Anterior cingulate cortex (tissue), 58 donors: ENCODE data around the gene TMA7B.
"Not testable (repeated sequence)": the region's sequence is repeated elsewhere in the genome, so short reads cannot be mapped to it uniquely, and the experiment has no call there.

Source experiments
- DNase-seq, 58 donors: peaks; one replicate each; lab custom pipeline; 2025; lab: John Stamatoyannopoulos, UW

TMA7B gene

DNA sequence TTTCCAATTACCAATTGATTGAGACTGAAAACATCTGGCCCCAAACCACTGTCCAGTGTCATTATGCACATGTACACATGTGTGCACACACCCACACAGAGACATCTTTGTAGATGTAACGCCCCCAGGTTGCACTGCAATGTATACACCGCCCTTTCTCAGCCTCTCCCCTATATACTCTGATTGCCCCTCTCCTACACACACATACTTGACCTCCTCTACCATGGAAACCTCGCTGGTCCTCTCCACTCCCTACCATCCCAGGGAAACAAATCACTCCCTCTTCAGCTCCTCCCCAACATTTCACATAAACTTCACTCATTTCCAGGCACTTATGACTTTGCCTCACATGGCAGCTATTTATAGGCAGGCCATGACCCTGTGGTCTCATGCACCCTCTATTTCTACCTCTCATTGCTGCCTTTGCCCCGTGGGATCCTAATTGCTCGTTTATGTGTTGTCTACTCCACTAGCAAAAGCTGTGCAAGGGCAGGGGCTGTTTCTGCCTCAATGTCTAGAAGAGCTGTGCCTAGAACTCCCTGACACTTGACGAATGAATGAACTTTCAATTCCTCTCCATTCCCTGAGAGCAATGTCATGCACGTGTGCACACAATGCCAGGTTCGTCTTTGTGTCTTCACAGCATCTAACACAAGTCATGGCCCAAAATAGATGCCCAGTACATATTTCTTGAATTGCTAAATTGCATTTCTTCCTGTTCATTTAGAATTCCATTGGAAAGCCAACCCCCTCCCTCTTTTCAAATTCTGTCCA is 10.0 kb upstream of the TMA7B start:
- no peak for DNase-seq

DNA sequence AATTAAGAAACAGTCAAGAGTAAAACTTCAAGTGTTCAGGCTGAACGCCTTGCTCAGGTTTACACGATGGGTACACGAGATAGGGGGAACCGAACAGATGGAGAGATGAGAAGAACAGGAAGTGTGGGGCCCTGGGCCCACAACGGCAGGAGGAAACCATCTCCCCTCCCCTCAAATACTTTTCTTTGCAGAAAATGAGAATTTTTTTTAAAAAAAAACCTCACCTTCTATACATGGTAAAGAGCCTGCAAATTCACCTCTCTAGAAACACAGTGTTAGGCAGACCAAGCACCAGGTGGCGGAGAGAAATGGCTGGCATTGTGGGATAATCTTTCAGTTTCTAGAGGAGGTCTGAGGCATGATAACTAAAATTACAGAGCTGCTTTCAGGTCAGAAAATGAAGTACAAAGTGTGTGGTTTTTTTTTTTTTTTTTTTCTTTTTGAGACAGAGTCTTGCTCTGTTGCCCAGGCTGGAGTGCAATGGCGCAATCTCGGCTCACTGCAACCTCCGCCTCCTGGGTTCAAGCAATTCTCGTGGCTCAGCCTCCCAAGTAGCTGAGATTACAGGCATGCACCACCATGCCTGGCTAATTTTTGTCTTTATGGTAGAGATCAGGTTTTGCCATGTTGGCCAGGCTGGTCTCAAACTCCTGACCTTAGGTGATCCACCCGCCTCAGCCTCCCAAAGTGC is 8.4 kb upstream of the TMA7B start:
- not testable (repeated sequence) for DNase-seq

DNA sequence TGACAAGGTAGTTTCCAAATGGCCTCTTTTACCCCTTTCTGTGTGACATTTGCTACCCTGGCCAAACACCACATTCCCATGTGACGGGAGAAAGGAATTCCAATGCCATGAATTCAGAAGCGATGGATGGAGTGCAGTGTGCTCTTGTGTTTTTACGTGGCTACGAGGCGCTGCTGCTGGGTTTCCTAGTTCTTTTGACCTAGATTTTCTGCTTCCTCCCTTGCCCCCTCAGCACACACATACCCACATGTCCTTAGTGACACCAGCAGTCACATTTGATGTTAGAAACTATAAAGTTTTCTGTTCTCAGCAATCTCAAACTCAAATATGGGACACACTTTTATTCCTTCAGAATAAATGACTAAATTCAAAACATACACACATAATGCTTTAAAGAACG is 7.8 kb upstream of the TMA7B start:
- no peak for DNase-seq

DNA sequence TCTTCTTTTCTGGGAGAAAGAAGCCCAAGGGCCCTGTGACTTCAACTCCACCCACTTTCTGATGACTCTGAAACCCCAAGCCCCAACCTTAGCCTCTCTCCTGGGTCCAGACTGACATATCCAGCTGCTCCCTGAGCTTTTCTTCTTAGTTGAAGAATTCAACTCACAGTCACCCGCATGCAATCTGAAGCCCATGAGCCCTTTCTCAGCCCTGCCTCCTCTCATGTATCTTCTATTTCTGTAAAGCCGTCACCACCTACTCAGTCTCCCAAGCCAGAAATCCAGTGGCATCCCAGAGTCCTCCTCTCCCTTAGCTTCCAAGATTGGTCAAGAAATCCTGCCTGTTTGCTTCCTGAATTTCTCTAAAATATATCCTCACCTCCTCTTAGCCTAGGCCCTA is 7.1 kb upstream of the TMA7B start:
- peak in 5 of 58 donors; percentile 2 to 47 (median 12) for DNase-seq

DNA sequence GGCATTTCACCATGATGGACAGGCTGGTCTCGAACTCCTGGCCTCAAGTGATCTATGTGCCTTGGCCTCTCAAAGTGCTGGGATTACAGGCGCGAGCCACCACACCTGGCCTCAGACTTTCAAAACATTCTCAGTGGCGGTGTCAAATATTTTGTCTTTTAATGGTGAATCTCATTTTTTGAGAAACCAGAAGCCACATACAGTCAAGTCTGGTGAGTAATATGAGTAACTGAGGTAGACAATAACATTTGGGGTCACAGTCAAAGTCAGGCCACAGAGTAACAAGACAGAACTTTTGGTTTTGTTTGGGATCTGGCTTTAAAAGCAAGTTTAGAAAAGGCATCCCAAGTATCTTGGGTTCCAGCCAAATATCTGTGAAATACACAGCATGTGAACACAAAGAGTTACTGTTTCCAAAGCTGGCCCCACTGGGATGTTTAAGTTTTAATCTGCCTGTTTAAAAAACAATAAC is 5.6 kb upstream of the TMA7B start:
- peak in 2 of 58 donors; percentile 13 to 25 for DNase-seq

GRCh38 chr22:39955675-39956074 is 4.5 kb upstream of the TMA7B start:
- no peak for DNase-seq

- DNase-seq, result no peak
Measured at GRCh38 chr22:39956932-39957664, 3.1 kb upstream of the TMA7B start.

- no peak for DNase-seq
Measured at GRCh38 chr22:39958009-39958711, 2.0 kb upstream of the TMA7B start.

GRCh38 chr22:39958949-39959639 is 1.1 kb upstream of the TMA7B start:
- DNase-seq, result no peak

DNA sequence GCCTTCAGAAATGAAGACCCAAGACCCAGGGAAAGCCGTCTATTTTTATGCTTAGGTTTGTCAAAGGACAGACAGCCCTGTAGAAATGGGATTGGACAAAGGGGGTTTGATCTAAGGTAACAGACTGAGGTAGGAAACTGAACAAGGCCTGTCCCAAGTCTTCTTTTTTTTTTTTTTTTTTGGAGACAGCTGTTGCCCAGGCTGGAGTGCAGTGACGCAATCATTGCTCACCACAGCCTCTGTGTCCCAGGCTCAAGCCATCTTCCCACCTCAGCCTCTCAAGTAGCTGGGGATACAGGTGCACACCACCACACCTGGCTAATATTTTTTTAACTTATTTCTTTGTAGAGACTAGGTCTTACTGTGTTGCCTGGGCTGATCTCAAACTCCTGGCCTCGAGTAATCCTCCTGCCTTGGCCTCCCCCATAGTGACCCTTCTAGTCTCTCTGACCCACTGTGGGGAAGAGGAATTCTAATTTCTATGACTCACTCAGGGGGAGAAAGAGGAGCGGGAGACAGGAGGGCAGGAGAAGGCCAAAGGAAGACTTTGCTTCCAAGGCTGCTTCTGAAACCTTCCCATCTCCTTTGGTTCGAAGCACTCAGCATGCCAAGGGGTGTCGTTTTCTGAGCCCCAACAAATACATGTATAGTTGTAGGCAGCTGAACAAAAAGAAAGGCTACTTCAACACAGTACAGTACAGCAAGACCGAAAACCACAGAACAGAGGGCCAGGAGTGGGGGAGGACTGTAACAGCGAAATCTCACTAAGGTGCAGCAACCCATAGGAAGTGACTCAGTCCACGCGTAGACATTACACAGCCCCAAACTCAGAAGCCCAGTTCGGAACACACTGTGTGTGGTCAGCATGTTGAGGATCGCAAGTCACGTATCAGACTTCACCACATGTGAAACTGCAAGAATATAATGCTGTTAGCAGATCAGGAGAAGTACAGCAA is 872 bp downstream of the TMA7B start:
- DNase-seq, result no peak

DNA sequence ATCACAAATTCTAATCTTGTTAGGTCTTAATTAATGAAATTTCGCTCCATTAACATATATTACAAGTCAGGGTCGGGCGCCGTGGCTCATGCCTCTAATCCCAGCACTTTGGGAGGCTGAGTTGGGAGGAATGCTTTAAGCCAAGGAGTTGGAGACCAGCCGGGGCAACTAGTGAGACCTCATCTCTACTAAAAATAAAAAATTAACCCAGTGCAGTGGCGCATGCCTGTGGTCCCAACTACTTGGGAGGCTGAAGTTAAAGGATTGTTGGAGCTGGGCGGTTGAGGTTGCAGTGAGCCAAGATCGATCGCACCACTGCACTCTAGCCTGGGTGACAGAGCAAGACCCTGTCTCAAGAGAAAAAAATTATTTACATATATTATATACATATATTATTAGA is 1.9 kb downstream of the TMA7B start:
- DNase-seq, result no peak

GRCh38 chr22:39965748-39966147 is 5.6 kb downstream of the TMA7B start:
- DNase-seq, result no peak

DNA sequence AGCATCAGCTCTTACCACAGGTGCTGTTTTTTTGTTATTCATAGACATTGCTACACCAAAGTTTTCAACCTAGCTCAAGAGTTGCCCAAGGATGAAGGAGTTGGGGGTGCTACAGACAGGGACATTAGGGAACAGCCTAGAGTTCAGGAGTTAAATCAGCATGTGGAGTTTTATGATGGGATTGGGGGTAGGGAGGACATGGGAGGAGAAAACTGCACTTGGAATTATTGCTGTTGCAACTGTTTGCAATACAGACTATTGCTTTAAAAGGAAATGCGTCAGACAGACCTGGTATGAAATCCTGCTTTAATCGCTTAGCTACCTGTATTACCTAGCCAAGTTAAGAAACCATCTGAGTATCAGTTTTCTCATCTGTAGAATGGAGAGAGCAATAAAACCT is 6.3 kb downstream of the TMA7B start:
- DNase-seq, result no peak

DNA sequence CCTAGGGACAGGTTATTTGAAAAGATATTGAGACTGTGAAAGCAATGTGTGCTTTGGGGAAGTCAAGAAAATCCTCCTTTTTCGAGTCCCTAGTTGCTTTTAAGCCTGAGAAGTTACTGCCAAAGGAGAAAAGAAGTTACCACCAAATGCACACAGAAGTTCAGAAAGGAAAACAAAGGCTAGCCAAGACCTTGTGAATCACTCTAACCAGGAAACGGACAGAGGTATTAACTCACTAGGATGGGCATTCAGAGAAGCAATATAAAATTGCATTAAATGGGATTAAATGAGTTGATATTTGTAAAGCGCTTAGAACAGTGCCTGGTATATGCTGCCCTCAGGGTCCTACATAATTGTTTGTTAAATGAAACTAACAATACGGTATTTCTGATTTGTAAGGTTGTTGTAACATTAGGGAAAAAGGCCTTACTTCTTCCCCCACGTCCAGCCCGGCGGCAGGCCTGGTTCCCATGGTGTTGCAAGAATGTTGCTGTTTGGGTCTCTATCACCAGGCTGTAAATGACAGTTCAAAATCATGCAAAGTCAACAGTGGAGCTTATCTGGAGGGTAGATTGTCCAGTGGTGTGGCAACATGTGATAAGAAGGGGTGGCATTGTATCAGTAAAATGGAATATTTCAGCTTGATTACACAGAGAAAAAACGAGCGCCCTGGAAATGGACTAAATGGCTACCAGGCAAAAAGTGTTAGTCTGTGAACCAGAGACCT is 7.1 kb downstream of the TMA7B start:
- DNase-seq, result no peak

GRCh38 chr22:39967996-39968972 is 8.1 kb downstream of the TMA7B start:
- DNase-seq, result peak in 6 of 58 donors; percentile 4 to 37 (median 12)

- DNase-seq, result no peak
Measured at GRCh38 chr22:39970742-39971141, 10.5 kb downstream of the TMA7B start.

DNA sequence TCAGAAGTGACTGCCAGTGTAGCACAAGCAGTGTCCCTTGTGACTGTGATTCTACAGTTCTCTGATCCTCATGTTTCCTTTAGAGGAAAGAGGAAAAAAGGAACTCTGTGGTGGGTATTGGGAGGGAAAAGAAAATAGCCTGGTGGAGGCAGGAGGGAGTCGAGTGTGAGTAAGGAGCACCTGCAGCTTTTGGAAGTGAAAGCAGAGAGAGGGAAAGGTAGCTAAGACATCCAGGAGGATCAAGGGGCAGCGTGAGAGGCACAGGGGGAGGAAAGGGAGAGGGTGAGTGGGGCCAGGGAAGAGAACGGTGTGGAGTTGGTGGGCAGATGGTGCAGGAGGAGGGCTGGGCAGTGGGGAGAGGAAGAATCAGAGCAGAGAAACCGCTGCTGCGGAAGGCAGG is 12.4 kb downstream of the TMA7B start:
- no peak for DNase-seq
